HEK293 (cell line): ENCODE data around the gene PCDHA13.

Experiments used
- CTCF ChIP-seq: fragments of 450-650 bp; formaldehyde crosslinking; IDR thresholded peaks from 2 replicates; pipeline ENCODE4 v1.5.1; 2016; ENCODE audit warnings: missing biosample characterization, missing genetic modification characterization
- ZNF274 ChIP-seq, 2 experiments: fragments of 200-500 bp in 1 of 2; fragments of 450-650 bp in 1 of 2; sonication (Bioruptor generic) in 1 of 2; formaldehyde crosslinking in 1 of 2; IDR thresholded peaks; 2 replicates each; pipeline versions ENCODE4 v1.5.1 to v1.6.1; 2014 to 2016; ENCODE audit warnings: borderline replicate concordance in 1 of 2, inconsistent platforms in 1 of 2, low read length in 1 of 2, missing biosample characterization in 1 of 2, missing genetic modification characterization in 1 of 2
- ZNF404 ChIP-seq: fragments of 450-650 bp; formaldehyde crosslinking; IDR thresholded peaks from 2 replicates; pipeline ENCODE4 v1.5.1; 2017; ENCODE audit warnings: missing biosample characterization, missing genetic modification characterization
- ZNF558 ChIP-seq: fragments of 450-650 bp; formaldehyde crosslinking; IDR thresholded peaks from 2 replicates; pipeline ENCODE4 v1.5.1; 2016; ENCODE audit warnings: missing biosample characterization, missing genetic modification characterization
- ZNF776 ChIP-seq: fragments of 450-650 bp; formaldehyde crosslinking; IDR thresholded peaks from 2 replicates; pipeline ENCODE4 v1.5.0; 2017; ENCODE audit warnings: missing biosample characterization, missing genetic modification characterization, borderline replicate concordance

- TF ChIP-seq CTCF = no peak
- no peak for TF ChIP-seq ZNF776 (tag by site-specific recombination)
- no peak for TF ChIP-seq ZNF274 (IDR thresholded peaks at IDR 0.05; ENCODE audit: low read length)
- TF ChIP-seq ZNF274 (tag by site-specific recombination; IDR thresholded peaks at IDR 0.05; ENCODE audit: borderline replicate concordance) = no peak
- no peak for TF ChIP-seq ZNF558
- TF ChIP-seq ZNF404 = no peak
These were observed 46.1 kb upstream of the PCDHA13 start for GRCh38 chr5:140835622-140836510.
